ENCODE measurements around the gene PPP2R3B.
"Not testable (repeated sequence)": the region's sequence is repeated elsewhere in the genome, so short reads cannot be mapped to it uniquely, and the experiment has no call there.

PPP2R3B gene, protein sequence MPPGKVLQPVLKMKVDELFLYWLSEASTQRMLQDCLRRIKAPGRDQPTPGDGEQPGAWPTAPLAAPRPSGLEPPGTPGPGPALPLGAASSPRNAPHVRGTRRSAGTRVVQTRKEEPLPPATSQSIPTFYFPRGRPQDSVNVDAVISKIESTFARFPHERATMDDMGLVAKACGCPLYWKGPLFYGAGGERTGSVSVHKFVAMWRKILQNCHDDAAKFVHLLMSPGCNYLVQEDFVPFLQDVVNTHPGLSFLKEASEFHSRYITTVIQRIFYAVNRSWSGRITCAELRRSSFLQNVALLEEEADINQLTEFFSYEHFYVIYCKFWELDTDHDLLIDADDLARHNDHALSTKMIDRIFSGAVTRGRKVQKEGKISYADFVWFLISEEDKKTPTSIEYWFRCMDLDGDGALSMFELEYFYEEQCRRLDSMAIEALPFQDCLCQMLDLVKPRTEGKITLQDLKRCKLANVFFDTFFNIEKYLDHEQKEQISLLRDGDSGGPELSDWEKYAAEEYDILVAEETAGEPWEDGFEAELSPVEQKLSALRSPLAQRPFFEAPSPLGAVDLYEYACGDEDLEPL

DNA sequence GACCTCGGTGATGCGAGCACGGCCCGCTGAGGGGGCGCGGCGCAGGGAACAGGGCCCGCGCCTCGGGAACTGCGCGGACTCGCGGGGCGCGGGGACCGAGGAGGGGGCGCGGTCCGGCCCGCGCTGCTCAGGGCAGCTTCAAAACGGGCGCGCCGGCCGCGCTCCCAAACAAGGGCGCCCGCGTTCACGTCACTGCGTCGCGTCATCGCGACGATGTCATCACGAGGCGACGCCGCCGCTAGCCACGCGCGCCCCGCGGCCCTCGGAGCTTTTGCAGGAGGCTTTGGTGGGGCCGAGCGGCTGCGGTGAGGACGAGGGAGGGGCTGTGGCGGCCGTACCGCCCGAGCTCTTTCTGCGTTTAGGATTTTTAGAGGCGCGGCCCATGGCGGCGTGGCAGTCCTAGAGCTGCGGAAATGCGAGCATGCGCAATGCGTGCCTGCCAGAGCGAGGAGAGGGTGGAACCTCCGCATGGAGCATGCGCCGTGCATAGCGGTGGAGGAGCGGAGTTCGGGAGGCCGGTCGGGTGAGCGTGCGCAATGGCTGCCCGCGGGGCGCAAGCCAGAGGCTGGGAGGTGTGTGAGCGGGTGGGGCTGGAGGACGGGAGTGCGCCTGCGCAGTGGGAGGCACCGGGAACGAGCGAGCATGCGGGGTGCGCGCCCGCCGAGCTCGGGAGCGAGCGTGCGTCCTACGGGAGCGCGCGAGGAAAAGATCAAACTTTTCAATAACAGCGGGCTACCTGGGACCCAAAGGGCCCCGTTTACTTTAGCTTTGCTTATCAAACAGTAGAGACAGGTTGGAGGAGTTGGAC, at the start of gene PPP2R3B:
Gene PPP2R3B (minus strand): TSS at position 140 of the 808 bp plus-strand sequence. CDS start 216 bp downstream, outside the sequence.
- DNase-seq = peak; percentile 98

DNA sequence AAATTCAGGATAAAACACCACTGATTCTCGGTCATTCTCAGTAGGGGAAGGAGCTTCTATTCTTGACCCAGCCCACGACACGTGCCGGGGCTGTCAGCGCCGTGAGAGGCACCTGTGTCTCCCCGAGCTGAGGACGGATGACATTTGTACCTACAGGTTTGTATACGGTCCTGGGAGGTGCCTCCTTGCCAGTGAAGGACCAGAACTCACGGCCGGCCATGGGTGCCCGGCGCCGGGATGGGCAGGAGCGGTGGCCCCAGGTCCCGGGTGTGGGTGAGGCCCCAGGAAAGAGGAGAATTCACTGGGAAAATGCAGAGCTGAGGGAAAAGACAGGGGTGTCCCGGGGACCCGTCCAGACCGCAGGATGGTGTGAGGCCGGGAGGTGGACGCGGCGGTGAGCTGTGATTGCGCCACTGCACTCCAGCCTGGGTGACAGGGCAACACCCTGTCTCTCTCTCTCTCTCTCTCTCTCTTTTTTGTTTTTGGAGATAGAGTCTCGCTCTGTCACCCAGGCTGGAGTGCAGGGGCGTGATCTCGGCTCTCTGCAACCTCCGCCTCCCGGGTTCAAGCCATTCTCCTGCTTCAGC, 48.9 kb upstream of the PPP2R3B start:
- DNase-seq = no peak

DNA sequence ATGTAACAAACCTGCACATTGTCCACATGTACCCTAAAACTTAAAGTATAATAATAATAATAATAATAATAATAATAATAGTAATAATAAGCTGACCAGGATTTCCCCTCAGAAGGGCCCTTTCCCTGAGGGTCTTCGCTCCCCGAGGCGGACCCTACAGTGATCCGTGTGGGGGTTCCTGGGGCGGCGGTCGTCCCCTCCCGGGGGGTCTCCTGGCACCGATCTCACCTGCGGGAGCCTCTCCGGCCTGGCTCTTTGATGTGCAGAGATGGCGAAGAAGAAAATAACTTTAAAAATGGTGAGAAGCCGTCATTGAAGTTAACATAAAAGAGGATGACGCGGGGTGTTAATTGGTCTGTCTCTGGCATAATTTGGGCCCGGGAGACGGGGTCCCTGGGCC, 48.2 kb upstream of the PPP2R3B start:
- DNase-seq = no peak

DNA sequence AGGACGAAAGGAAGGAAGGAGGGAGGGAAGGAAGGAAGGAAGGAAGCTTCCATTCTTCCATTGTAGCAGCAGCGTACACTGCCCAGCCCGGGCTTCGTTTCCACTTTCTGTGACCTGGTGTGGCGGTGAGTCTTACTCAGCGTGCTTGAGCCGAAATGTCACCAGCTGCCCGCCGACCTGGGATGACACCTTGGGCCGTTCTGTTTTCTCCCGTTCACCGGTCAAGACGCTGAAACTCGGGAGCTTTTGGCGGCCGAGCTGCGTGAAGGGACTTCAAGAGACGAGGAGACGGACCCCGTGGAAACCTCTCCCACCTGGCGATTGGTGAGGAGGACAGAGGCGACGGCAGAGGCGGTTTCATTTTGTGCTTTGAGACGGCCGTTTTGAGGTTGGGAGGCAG, 47.1 kb upstream of the PPP2R3B start:
- DNase-seq = no peak

DNA sequence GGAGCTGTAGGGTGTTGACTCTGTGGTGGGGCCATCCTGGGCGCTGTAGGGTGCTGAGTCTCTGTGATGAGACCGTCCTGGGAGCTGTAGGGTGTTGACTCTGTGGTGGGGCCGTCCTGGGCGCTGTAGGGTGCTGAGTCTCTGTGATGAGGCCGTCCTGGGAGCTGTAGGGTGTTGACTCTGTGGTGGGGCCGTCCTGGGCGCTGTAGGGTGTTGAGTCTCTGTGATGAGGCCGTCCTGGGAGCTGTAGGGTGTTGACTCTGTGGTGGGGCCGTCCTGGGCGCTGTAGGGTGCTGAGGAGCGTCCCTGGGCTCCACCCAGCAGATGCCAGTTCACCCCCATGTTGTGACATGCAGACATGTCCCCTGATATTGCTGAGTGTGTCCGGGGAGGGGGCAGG, 46.0 kb upstream of the PPP2R3B start:
- not testable (repeated sequence) for DNase-seq

DNA sequence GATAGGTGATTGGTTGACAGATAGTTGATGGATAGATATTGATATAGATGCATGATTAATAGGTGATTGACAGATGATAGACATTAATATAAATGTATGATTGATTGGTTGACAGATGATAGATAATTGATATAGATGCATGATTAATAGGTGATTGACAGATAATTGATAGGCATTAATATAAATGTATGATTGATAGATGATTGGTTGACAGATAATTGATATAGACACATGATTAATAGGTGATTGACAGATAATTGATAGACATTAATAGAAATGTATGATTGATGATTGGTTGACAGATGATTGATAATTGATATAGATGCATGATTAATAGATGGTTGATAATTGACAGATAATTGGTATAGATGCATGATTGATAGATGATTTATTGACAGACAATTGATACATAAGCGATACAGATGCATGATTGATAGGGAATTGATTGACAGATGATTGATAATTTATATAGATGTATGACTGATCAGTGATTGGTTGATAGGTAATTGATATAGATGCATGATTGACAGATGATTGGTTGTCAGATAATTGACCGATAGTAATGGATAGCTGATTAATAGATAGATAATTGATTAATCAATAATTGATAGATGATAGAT, 44.9 kb upstream of the PPP2R3B start:
- no peak for DNase-seq

DNA sequence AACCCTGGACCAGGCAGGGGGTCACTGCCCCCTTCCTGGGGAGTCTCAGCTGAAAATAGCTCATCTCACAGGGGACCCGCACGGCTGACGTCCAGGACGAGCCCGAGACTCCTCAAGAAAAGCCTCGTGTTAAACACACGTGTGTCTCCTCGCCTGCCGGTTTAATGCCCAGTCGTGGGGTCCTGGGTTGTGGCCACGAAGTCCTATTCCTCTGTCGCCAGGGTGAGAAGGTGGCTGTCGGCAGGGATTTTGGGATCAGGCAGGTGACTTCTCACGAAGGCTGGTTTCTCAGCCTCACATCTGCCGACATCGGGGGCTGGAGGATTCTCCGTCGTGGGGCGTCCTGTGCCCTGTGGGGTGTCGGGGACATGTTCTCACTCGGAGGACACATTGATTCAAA, 44.3 kb upstream of the PPP2R3B start:
- no peak for DNase-seq

DNA sequence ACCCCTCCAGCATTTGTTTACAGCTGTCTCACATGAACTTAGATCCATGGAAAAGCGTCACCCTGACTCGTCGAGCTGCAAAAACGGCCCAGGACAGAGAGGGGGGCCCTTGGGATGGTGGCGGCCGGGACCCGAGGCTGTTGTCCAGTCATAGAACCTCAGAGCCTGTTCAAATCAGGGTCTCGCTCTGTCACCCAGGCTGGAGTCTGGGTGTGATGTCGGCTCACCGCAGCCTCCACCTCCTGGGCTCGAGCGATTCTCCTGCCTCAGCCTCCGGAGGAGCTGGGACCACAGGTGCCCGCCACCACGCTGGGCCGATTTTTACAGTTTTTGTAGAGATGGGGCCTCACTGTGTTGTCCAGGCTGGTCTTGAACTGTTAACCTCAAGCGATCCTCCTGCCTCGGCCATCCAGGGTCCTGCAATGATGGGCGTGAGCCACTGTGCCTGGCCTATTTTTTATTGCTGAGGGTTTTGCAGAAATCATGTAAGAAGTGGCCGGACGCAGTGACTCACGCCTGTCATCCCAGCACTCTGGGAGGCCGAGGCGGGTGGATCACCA, 42.6 kb upstream of the PPP2R3B start:
- DNase-seq = no peak

DNA sequence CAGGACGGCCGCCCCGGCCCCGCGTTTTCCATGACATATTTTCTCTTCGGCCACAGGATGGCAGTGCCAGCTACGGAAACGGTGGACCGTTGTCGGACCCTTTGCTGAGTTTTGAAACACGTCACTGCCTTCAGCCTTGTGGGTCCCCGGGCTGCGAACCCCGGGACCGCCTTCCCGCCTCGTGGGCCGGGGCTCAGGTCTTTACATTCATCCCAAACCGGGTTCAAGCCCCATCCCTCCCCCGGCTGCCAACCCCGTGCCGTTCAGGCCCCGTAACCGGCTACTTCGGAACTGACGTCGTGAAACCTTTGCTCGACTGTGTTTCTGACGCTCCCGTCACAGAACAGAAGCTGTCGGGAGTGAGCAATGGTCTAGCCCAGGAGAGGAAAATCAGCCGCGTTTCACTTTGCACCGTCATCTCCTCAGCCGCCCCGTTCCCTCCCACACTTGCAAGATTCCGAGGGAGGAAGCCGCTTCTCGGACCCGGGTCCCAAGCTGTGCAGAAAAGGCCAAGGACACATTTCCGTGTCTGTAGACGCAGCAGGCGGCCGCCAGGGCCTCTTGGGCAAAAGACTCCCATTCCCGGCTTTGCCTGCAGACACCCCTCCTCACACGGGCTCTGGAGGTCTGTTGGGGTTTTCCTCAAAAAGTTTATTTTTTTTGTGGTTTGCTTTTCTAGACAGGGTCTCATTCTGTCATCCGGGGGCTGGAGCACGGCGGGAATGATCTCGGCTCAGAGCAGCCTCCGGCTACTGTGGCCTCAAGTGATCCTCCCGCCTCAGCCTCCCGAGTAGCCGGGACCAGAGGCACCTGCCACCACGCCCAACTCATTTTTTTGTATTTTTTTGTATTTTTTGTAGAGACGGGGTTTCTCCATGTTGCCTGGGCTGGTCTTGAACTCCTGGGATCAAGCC, 41.4 kb upstream of the PPP2R3B start:
- DNase-seq = no peak

DNA sequence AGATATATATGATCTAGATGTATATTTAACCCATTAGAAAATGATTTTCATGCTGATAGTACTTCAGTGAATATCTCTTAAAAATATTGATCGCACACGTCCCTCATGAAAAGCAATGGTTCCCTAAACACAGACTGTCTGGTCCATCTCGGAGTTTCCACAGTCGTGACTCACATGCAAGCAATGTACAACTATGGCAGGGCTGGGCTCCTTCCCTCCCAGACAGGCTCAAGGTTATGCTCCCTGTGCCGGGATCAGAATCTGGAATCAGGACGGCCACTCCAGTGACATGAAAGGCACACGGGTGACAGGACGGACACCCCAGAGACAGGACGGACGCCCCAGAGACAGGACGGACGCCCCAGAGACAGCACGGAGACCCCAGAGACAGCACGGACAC, 40.2 kb upstream of the PPP2R3B start:
- no peak for DNase-seq

DNA sequence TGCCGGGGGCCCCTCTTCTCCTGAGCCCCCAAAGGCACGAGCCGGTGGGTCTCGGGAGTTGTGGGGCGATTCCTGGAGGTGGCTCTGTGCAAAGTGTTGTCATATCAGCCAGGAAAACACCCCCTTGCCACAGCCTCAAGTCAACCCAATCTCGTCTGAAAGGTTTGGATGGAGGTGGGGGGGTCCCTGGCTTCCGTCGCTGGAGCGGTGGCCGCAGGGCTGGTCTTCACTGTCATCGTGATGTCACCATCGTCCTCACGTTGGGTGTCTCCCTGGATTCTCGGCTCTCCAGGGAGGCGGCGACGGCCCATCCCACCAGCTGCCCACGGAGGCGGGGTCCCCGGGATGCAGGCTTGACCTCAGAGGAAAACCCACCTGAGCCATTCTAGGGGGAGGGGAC, 38.3 kb upstream of the PPP2R3B start:
- no peak for DNase-seq

DNA sequence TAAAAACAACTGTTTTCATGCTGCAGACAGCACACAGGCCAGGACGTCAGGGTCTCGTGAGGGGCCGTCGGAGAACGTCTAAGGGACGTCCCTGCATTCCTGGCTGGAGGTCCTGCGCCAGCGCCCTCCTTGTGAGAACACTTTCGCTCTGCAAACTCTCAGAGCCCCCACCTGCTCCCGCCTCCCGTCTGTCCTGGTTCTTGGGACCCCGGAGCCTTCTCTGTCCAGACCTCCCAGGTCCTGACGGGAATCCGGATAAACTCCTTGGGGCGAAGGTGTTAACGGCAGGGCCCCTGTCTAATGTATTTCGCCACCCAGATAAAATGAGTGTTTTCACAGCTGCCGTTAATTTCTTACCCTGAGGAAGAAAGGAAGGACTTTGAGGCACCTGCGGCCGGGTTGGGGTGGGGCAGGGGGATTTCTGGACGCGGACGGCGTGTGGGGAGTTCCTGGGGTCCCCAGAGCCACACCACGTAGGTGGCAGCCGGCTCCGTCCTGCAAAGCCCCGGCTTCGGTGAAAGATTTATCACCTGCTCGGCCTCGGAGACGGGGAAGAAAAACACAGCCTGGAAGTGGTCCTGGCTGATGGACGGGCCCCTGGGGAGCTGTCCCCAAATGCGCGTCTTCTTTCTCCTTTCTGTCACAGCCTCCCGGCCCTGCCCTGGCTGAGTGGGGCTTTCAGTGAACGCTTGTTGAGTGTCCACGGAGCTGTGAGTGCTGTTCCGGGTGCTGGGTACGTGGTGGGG, 35.1 kb upstream of the PPP2R3B start:
- no peak for DNase-seq

DNA sequence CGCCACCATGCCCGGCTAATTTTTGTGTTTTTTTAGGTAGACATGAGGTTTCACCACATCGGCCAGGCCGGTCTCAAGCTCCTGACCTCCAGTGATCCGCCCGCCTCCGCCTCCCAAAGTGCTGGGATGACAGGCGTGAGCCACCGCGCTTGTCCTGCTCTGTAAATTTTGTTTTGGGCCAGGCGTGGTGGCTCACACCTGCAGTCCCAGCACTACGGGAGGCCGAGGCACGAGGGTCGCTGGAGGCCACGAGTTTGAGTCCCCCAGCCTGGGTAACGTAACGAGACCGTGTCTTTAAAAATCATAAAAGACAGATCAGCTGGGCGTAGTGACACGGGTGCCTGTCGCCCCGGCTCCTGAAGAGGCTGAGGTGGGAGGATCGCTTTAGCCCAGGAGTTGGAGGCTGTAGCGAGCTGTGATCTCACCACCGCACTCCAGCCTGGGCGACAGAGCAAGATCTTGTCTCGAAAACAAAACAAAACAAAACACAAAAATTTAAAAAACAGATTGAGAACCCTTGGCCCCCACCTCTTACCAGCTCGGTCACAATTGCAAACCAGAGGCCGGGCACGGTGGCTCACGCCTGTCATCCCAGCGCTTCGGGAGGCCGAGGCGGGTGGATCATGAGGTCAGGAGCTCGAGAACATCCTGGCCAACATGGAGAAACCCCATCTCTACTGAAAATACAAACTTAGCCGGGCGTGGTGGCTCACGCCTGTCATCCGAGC, 34.0 kb upstream of the PPP2R3B start:
- DNase-seq = no peak

DNA sequence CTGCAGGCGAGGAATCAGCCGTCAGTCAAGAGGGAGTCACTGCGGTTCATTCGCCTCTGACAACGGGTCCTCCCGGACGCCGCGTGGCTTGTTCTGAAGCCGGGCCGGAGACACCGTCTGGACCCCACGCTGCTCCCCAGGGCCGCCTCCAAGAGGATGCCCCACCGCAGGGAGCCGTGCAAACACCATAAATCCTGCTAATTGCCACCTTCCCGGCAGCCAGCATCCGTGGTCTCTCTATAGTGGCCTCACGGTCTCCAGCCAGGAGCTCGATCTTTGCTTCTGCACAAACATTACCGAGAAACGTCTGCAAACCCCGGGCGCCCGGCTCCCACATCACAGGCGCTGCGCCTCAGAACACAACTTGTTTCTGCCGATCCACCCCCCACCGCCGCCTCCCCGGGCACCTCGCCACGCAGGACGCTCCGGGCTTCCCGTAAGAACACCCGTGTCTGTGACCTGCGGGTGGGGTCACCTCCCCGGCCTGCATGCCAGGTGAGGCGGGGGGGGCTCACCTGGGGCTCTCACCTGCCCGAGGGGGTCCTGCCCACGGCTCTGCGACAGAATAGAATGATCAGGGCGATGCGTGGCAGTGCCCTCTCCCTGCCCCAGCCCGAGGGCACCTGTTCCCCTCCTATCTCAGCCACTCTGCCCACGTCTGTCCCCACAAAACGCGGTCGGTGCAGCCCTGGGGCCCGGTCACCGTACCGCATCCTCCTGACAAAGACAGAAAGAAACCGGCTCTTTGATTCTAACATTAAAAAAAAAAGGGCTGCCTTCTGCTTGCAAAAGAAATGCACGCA, 32.4 kb upstream of the PPP2R3B start:
- no peak for DNase-seq

DNA sequence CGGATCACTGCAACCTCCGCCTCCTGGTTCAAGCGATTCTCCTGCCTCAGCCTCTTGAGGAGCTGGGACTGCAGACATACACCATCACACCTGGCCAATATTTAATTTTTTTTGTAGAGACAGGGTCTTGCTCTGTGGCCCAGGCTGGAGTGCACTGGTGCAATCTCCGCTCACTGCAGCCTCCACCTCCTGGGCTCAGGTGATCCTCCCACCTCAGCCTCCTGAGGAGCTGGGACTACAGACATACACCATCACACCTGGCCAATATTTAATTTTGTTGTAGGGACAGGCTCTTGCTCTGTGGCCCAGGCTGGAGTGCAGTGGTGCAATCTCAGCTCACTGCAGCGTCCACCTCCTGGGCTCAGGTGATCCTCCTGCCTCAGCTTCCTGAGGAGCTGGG, 28.8 kb upstream of the PPP2R3B start:
- not testable (repeated sequence) for DNase-seq

DNA sequence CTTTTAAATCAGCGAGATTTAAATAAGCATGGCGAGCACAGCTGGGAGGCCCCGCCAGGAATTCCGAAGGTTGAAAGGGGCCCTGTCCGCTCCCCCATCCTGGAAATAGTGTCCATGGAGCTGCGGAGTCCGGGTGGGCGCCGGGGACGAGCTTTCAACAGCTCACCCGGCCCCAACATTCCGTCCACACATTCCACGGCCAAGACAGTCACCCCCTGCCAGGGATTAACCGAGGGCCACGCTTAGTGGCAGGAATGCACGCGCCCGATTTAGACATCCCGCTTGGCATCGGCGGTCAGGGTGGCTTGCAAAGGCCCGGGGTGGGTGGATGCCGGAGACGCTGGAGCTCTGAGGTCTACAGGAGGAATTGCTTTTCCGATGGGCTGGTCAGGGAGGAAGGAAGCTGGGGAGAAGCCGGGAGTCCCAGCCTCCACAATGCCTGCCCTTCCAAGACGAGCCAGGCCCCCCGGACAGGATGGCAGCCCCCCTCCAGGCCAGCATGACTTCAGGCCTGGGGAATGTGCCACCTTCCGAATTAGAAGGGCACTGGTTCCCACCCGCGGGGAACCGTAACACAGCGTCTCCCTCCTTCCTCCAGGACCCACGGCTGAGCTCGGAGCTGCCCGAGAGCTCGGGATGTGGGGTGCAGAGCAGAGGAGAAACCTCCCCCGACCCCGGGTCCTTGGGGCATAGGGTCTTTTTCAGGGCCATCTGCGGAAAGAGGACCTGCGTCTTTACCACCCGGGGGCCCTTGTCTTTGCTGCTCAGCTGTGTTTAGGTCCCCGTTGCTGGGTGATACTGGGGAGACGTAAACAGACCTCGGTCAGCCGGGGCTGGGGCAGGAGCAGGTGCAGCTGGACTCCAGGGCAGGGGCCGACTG, 26.9 kb upstream of the PPP2R3B start:
- DNase-seq = no peak

DNA sequence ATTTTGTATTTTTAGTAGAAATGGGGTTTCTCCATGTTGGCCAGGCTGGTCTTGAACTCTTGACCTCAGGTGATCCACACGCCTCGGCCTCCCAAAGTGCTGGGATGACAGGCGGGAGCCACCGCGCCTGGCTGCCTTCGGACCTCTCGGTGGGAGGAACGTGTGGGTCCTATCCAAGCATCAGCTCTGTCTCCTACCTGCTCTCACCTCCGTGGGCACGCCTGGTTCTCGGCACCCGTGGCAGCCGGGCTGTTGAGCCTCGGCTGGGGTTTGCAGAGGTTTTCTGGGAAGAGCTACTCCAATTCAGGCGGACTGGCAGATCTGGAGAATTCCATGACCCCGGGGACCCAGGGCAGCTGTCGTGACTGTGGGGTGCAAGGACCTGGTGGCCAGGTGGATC, 23.6 kb upstream of the PPP2R3B start:
- DNase-seq = no peak

DNA sequence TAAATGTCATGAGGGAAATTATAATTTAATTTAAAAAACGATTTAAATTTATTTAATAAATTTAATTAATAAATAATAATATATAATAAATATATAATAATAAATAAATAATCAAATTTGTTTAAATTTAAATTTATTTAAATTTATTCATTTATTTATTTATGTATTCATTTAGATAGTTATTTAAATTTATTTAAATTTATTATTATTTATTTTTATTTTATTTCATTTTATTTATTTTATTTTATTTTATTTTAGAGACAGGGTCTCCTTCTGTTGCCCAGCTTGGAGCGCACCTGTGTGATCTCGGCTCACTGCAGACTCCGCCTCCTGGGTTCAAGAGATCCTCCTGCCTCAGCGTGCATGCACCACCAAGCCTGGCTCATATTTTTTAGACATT, 18.4 kb upstream of the PPP2R3B start:
- no peak for DNase-seq

Measured in activated CD4-positive, CD25-positive, alpha-beta regulatory T cell treated with anti-CD3 and anti-CD28 coated beads, Interleukin-2, amount 50 U/mL, for 72 hours (primary cell).